HCT116 (cell line): Measurements from ENCODE around the gene PBX1. TPM values are rescaled to one million over a fixed set of nuclear protein-coding genes. Genes with fewer than 3 reads are reported as not detected.

Source experiments
- ATAC-seq: fragments of 200-7000 bp; cut with Tn5 transposase; 2 replicates; pipeline ENCODE4 v1.9.1; 2020; ENCODE audit warnings: mild to moderate bottlenecking, moderate library complexity
- BruUV-seq: library from RNA; stranded (reverse); fragments of 400-500 nt; replicated peaks from 2 replicates; lab custom pipeline; 2021; lab: Mats Ljungman, UMichigan
- CTCF ChIA-PET: fragments of 300-600 bp; sonication (Branson Sonifier 250); formaldehyde crosslinking; loops from one replicate; lab custom pipeline; 2021; ENCODE audit warnings: antibody characterized with exemption; lab: Charles Lee
- POLR2A ChIA-PET: fragments of 300-600, 350-600 bp; sonication (Branson Sonifier 250); formaldehyde crosslinking; loops from one replicate; lab custom pipeline; 2021; ENCODE audit warnings: antibody characterized with exemption; lab: Charles Lee
- RAD21 ChIA-PET, 2 experiments: fragments of 300-600 bp; sonication (Branson Sonifier 250); formaldehyde crosslinking; loops; one replicate each; lab custom pipeline; 2023; ENCODE audit warnings: low total read pairs in 2 of 2; ENCODE audit not compliant: uncharacterized antibody in 2 of 2, unreplicated experiment in 2 of 2, low non-redundant PET in 1 of 2; lab: Charles Lee
- DNase-seq: peaks from one replicate; pipeline ENCODE4 v3.0.0-alpha.2; 2010; ENCODE audit warnings: low read depth, low spot score
- H2AFZ ChIP-seq: fragments of 200-600 bp; shearing (Covaris generic), sonication (generic); 2 replicates; pipeline ENCODE4 v1.6.1; 2017; ENCODE audit warnings: low read depth, mixed run types, mixed read lengths, antibody characterized with exemption, low read length; ENCODE audit not compliant: poor library complexity, severe bottlenecking
- H3K27ac ChIP-seq: 2 replicates; pipeline ENCODE4 v1.5.1; 2012; ENCODE audit warnings: low read depth, low read length
- H3K27me3 ChIP-seq: fragments of 200-600 bp; sonication (generic); 2 replicates; pipeline ENCODE4 v1.6.1; 2016; ENCODE audit warnings: mixed run types, low read length, mixed read lengths; ENCODE audit not compliant: insufficient read depth
- H3K36me3 ChIP-seq, 2 experiments: fragments of 200-500 bp in 1 of 2; fragments of 200-600 bp in 1 of 2; sonication (Bioruptor generic) in 1 of 2; sonication (generic) in 1 of 2; 2 replicates each; pipeline versions ENCODE4 v1.5.1 to v1.6.1; 2014 to 2016; ENCODE audit warnings: low read length in 2 of 2, inconsistent platforms in 1 of 2, mixed read lengths in 1 of 2, mixed run types in 1 of 2; ENCODE audit not compliant: insufficient read depth in 2 of 2, control insufficient read depth in 1 of 2
- H3K4me1 ChIP-seq, 2 experiments: fragments of 200-600 bp in 1 of 2; sonication (generic) in 1 of 2; 2 replicates each; pipeline versions ENCODE4 v1.5.1 to v1.6.1; 2012 to 2017; ENCODE audit warnings: low read length in 2 of 2, inconsistent platforms in 1 of 2, mild to moderate bottlenecking in 1 of 2, mixed read lengths in 1 of 2, mixed run types in 1 of 2, moderate library complexity in 1 of 2; ENCODE audit not compliant: insufficient read depth in 2 of 2, control insufficient read depth in 1 of 2
- H3K4me2 ChIP-seq: fragments of 200-600 bp; sonication (generic); 2 replicates; pipeline ENCODE4 v1.6.1; 2017; ENCODE audit warnings: mixed run types, low read length, mixed read lengths
- H3K4me3 ChIP-seq, 2 experiments: fragments of 200-600 bp in 1 of 2; sonication (generic) in 1 of 2; replicated peaks in 1 of 2; 2 replicates each; pipeline ENCODE4 v1.5.1; 2011 to 2016; ENCODE audit warnings: low read length in 2 of 2, control low read depth in 1 of 2, low read depth in 1 of 2, mild to moderate bottlenecking in 1 of 2, mixed read lengths in 1 of 2, mixed run types in 1 of 2
- H3K79me2 ChIP-seq: fragments of 200-600 bp; sonication (generic); 2 replicates; pipeline ENCODE4 v1.6.1; 2017; ENCODE audit warnings: mild to moderate bottlenecking, mixed run types, low read length, moderate library complexity, mixed read lengths; ENCODE audit not compliant: insufficient read depth
- H3K9ac ChIP-seq: fragments of 200-600 bp; sonication (generic); 2 replicates; pipeline ENCODE4 v1.6.1; 2016; ENCODE audit warnings: low read length, mixed read lengths
- H3K9me2 ChIP-seq: fragments of 200-600 bp; sonication (generic), shearing (Covaris generic); 2 replicates; pipeline ENCODE4 v1.6.1; 2017; ENCODE audit warnings: mixed run types, mild to moderate bottlenecking, moderate library complexity; ENCODE audit not compliant: insufficient read depth
- H3K9me3 ChIP-seq, 2 experiments: fragments of 200-500 bp in 1 of 2; fragments of 200-600 bp in 1 of 2; sonication (Bioruptor generic) in 1 of 2; sonication (generic) in 1 of 2; 2 replicates each; pipeline ENCODE4 v1.6.1; 2014 to 2017; ENCODE audit warnings: low read length in 2 of 2, mixed read lengths in 2 of 2, inconsistent platforms in 1 of 2, low read depth in 1 of 2, mild to moderate bottlenecking in 1 of 2, mixed run types in 1 of 2, moderate library complexity in 1 of 2; ENCODE audit not compliant: control insufficient read depth in 1 of 2, insufficient read depth in 1 of 2
- H4K20me1 ChIP-seq: fragments of 200-600 bp; sonication (generic), shearing (Covaris generic); 2 replicates; pipeline ENCODE4 v1.6.1; 2017; ENCODE audit warnings: mixed run types, mild to moderate bottlenecking, moderate library complexity; ENCODE audit not compliant: insufficient read depth
- CBX3 ChIP-seq: IDR thresholded peaks from 2 replicates; pipeline ENCODE4 v1.6.1; 2012; ENCODE audit warnings: low read depth
- CEBPB ChIP-seq: IDR thresholded peaks from 2 replicates; pipeline ENCODE4 v1.6.1; 2012; ENCODE audit warnings: low read depth
- ELF1 ChIP-seq: IDR thresholded peaks from 2 replicates; pipeline ENCODE4 v1.6.1; 2012; ENCODE audit warnings: low read depth, borderline replicate concordance
- EZH2phosphoT487 ChIP-seq: fragments of 200-600 bp; IDR thresholded peaks from 2 replicates; pipeline ENCODE4 v1.6.1; 2018; ENCODE audit warnings: antibody characterized with exemption, borderline replicate concordance
- JUND ChIP-seq: IDR thresholded peaks from 2 replicates; pipeline ENCODE4 v1.6.1; 2012
- POLR2A ChIP-seq: IDR thresholded peaks from 2 replicates; pipeline ENCODE4 v1.7.0; 2011; ENCODE audit warnings: borderline replicate concordance; ENCODE audit not compliant: insufficient read depth, insufficient read length; ENCODE audit errors: extremely low read depth
- POLR2AphosphoS5 ChIP-seq: IDR thresholded peaks from 2 replicates; pipeline ENCODE4 v1.6.1; 2011; ENCODE audit warnings: mild to moderate bottlenecking, low read depth, low read length, moderate library complexity
- RAD21 ChIP-seq: IDR thresholded peaks from 2 replicates; pipeline ENCODE4 v1.6.1; 2012; ENCODE audit warnings: low read depth, mild to moderate bottlenecking
- SIN3A ChIP-seq: IDR thresholded peaks from 2 replicates; pipeline ENCODE4 v1.6.1; 2012; ENCODE audit warnings: low read depth
- SRF ChIP-seq: IDR thresholded peaks from 2 replicates; pipeline ENCODE4 v1.6.1; 2012; ENCODE audit warnings: low read depth
- TCF7L2 ChIP-seq: IDR thresholded peaks from 2 replicates; pipeline ENCODE4 v1.7.0; 2011; ENCODE audit warnings: borderline replicate concordance, inconsistent platforms; ENCODE audit not compliant: insufficient read depth, insufficient read length; ENCODE audit errors: extremely low read depth
- YY1 ChIP-seq: IDR thresholded peaks from 2 replicates; pipeline ENCODE4 v1.6.1; 2011; ENCODE audit warnings: low read length, low read depth, moderate library complexity, mild to moderate bottlenecking; ENCODE audit not compliant: insufficient replicate concordance; ENCODE audit errors: extremely low read depth
- ZFX ChIP-seq: fragments of 450-650 bp; IDR thresholded peaks from 2 replicates; pipeline ENCODE4 v1.6.1; 2017
- intact Hi-C: fragments of 100-400 bp; cut with micrococcal nuclease; formaldehyde crosslinking; loops from 2 replicates; pipeline ENCODE4 v1.10.0; 2022
- total RNA-seq: library from RNA; stranded (reverse); gene quantifications from one replicate; pipeline ENCODE4 v1.2.1, GENCODE V29; 2021; ENCODE audit not compliant: unreplicated experiment
- TF ChIP-seq, protein P1 (sequence below): IDR thresholded peaks from 2 replicates; pipeline ENCODE4 v1.6.1; 2012; ENCODE audit warnings: low read depth

The PBX1 gene
- total RNA-seq, 1 experiment from 2014 or later, result 29.6 TPM

GRCh38 chr1:164743976-164744375, 185.0 kb downstream of the PBX1 start:
- Histone ChIP-seq H3K4me1 (peaks cover 27 to 28% of the 10 kb centered on the region in 2 experiments), H3K9me2 (no peaks in the 10 kb centered on the region), H3K4me2 (no peak overlapping the region), H3K4me3 (no peak overlapping the region), H3K9me3 (no peaks in the 10 kb centered on the region), H3K27me3 (no peaks in the 10 kb centered on the region), H4K20me1 (no peaks in the 10 kb centered on the region), H3K36me3 (no peaks in the 10 kb centered on the region), H2AFZ (no peak overlapping the region), H3K79me2 (no peaks in the 10 kb centered on the region), H3K27ac (no peak overlapping the region), H3K9ac (no peak overlapping the region)
- POLR2A ChIA-PET, result no interaction called here
- no peak for TF ChIP-seq RAD21
- TF ChIP-seq YY1, result no peak
- no peak for TF ChIP-seq EZH2phosphoT487
- TF ChIP-seq CBX3, result no peak
- no peak for TF ChIP-seq SIN3A
- TF ChIP-seq JUND, result no peak
- no peak for TF ChIP-seq ZFX
- TF ChIP-seq, protein P1, sequence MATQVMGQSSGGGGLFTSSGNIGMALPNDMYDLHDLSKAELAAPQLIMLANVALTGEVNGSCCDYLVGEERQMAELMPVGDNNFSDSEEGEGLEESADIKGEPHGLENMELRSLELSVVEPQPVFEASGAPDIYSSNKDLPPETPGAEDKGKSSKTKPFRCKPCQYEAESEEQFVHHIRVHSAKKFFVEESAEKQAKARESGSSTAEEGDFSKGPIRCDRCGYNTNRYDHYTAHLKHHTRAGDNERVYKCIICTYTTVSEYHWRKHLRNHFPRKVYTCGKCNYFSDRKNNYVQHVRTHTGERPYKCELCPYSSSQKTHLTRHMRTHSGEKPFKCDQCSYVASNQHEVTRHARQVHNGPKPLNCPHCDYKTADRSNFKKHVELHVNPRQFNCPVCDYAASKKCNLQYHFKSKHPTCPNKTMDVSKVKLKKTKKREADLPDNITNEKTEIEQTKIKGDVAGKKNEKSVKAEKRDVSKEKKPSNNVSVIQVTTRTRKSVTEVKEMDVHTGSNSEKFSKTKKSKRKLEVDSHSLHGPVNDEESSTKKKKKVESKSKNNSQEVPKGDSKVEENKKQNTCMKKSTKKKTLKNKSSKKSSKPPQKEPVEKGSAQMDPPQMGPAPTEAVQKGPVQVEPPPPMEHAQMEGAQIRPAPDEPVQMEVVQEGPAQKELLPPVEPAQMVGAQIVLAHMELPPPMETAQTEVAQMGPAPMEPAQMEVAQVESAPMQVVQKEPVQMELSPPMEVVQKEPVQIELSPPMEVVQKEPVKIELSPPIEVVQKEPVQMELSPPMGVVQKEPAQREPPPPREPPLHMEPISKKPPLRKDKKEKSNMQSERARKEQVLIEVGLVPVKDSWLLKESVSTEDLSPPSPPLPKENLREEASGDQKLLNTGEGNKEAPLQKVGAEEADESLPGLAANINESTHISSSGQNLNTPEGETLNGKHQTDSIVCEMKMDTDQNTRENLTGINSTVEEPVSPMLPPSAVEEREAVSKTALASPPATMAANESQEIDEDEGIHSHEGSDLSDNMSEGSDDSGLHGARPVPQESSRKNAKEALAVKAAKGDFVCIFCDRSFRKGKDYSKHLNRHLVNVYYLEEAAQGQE, result no peak
- ATAC-seq (no peak), DNase-seq (no peak)
- BruUV-seq, result no TSS peak
- intact Hi-C loops, result no loop called here
- RAD21 ChIA-PET, result no interaction called here
- CTCF ChIA-PET, result no interaction called here

DNA sequence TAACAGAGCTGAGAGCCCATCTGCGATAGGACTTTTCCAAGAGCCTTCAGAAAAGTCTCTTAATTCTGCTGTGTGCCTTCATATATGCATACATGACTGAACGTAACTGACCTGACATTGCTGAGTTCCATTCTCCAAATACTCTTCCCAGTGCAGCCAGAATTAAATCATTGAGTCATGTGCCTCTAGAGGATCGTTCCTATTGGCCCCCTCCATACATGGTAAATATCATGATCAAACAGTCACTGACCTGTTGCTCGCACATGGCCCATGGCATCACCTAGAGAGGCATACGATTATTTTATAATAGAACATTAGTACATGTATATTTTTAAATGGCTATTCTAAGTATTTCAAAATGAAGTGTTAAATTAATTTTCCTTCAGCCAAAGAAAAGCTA, 186.8 kb downstream of the PBX1 start:
- Histone ChIP-seq H3K4me1 (peaks cover 45 to 46% of the 10 kb centered on the region in 2 experiments), H3K79me2 (no peaks in the 10 kb centered on the region), H3K27ac (peak overlapping the region; percentile 93; the same call in 1 of the 2 replicates), H3K4me2 (no peak overlapping the region), H3K9me3 (no peaks in the 10 kb centered on the region), H3K27me3 (no peaks in the 10 kb centered on the region), H2AFZ (no peak overlapping the region)
- ATAC-seq, result no peak
- ChIA-PET POLR2A (no interaction called here), CTCF (no interaction called here)
- BruUV-seq, result no TSS peak
- intact Hi-C loops, result no loop called here
- TF ChIP-seq, protein P1, result no peak
- TF ChIP-seq ELF1 (no peak), RAD21 (no peak), EZH2phosphoT487 (no peak), CEBPB (no peak), POLR2AphosphoS5 (no peak), POLR2A (no peak), JUND (no peak), SRF (no peak), TCF7L2 (no peak)
- TF ChIP-seq, all 23 proteins: peak for 0
- H3K9me2 ChIP-seq, result no peaks in the 10 kb centered on the region
- H3K9ac ChIP-seq, result no peak overlapping the region
- RAD21 ChIA-PET, result no interaction called here
- DNase-seq, result no peak
- H4K20me1 ChIP-seq, result no peaks in the 10 kb centered on the region
- no peak overlapping the region for H3K4me3 ChIP-seq
- no peaks in the 10 kb centered on the region for H3K36me3 ChIP-seq
